DND-41 (cell line): Measurements from ENCODE around the gene PLEKHM3.

Experiments used
- ATAC-seq: fragments of 200-7000 bp; cut with Tn5 transposase; 3 replicates; pipeline ENCODE4 v1.9.1; 2021; ENCODE audit warnings: low read depth; ENCODE audit not compliant: insufficient read depth
- DNase-seq: peaks from one replicate; pipeline ENCODE4 v3.0.0-alpha.2; 2020
- H2AFZ ChIP-seq: 2 replicates; pipeline ENCODE4 v1.6.0; 2012; ENCODE audit warnings: low read depth, low read length
- H3K27ac ChIP-seq: 2 replicates; pipeline ENCODE4 v1.5.1; 2012; ENCODE audit warnings: low read length, inconsistent platforms
- H3K27me3 ChIP-seq: fragments of 200-600 bp; sonication (generic); 2 replicates; pipeline ENCODE4 v1.6.0; 2012; ENCODE audit warnings: low read length, mild to moderate bottlenecking, inconsistent platforms; ENCODE audit not compliant: insufficient read depth, poor library complexity
- H3K36me3 ChIP-seq: 2 replicates; pipeline ENCODE4 v1.5.1; 2012; ENCODE audit warnings: low read length, inconsistent platforms; ENCODE audit not compliant: insufficient read depth
- H3K4me1 ChIP-seq: 2 replicates; pipeline ENCODE4 v1.5.1; 2012; ENCODE audit warnings: mild to moderate bottlenecking, low read length; ENCODE audit not compliant: insufficient read depth
- H3K4me2 ChIP-seq: 2 replicates; pipeline ENCODE4 v1.6.0; 2012; ENCODE audit warnings: mild to moderate bottlenecking, moderate library complexity, low read length, inconsistent platforms; ENCODE audit not compliant: insufficient read depth
- H3K4me3 ChIP-seq, 2 experiments: fragments of 200-600 bp in 1 of 2; shearing (Covaris generic) in 1 of 2; 2 replicates each; pipeline ENCODE4 v1.5.1; 2012 to 2016; ENCODE audit warnings: inconsistent platforms in 2 of 2, low read length in 2 of 2, mild to moderate bottlenecking in 2 of 2, low read depth in 1 of 2, moderate library complexity in 1 of 2
- H3K79me2 ChIP-seq: 2 replicates; pipeline ENCODE4 v1.6.0; 2012; ENCODE audit warnings: low read length, inconsistent platforms; ENCODE audit not compliant: insufficient read depth
- H3K9ac ChIP-seq: 2 replicates; pipeline ENCODE4 v1.6.0; 2012; ENCODE audit warnings: low read depth, mild to moderate bottlenecking, inconsistent platforms, low read length, moderate library complexity
- H3K9me3 ChIP-seq: 2 replicates; pipeline ENCODE4 v1.5.1; 2012; ENCODE audit warnings: low read length, moderate library complexity, mild to moderate bottlenecking, inconsistent platforms; ENCODE audit not compliant: insufficient read depth, severe bottlenecking
- H4K20me1 ChIP-seq: 2 replicates; pipeline ENCODE4 v1.6.0; 2012; ENCODE audit warnings: low read length; ENCODE audit not compliant: insufficient read depth
- CTCF ChIP-seq: IDR thresholded peaks from 2 replicates; pipeline ENCODE4 v1.5.1; 2012; ENCODE audit warnings: borderline replicate concordance, low read length, moderate library complexity, mild to moderate bottlenecking; ENCODE audit not compliant: poor library complexity, severe bottlenecking; ENCODE audit errors: extremely low read depth
- EZH2 ChIP-seq: IDR thresholded peaks from 3 replicates; pipeline ENCODE4 v1.6.1; 2012; ENCODE audit warnings: borderline replicate concordance, low read depth, mild to moderate bottlenecking, moderate library complexity, low read length, inconsistent platforms; ENCODE audit not compliant: severe bottlenecking

The PLEKHM3 gene

GRCh38 chr2:207868855-207869596, 156.3 kb downstream of the PLEKHM3 start:
- DNase-seq (no peak), ATAC-seq (no peak)
- H3K9me3 ChIP-seq: no peaks in the 10 kb centered on the region
- no peaks in the 10 kb centered on the region for H3K4me1 ChIP-seq
- no peak overlapping the region for H3K9ac ChIP-seq
- no peak overlapping the region for H3K4me2 ChIP-seq
- H2AFZ ChIP-seq: no peak overlapping the region
- no peaks in the 10 kb centered on the region for H3K79me2 ChIP-seq
- no peak for TF ChIP-seq EZH2
- TF ChIP-seq CTCF: no peak
- no peaks in the 10 kb centered on the region for H3K36me3 ChIP-seq
- no peaks in the 10 kb centered on the region for H4K20me1 ChIP-seq
- no peaks in the 10 kb centered on the region for H3K27me3 ChIP-seq
- no peak overlapping the region for H3K4me3 ChIP-seq
- no peak overlapping the region for H3K27ac ChIP-seq

- no peak for ATAC-seq
- Histone ChIP-seq H3K4me3 (no peak overlapping the region), H4K20me1 (no peaks in the 10 kb centered on the region), H3K9ac (no peak overlapping the region), H2AFZ (no peak overlapping the region), H3K27ac (no peak overlapping the region), H3K27me3 (no peaks in the 10 kb centered on the region), H3K4me2 (no peak overlapping the region), H3K79me2 (no peaks in the 10 kb centered on the region), H3K4me1 (no peaks in the 10 kb centered on the region), H3K9me3 (no peaks in the 10 kb centered on the region), H3K36me3 (no peaks in the 10 kb centered on the region)
- TF ChIP-seq CTCF (no peak), EZH2 (no peak)
- DNase-seq: no peak
Measured at GRCh38 chr2:207867905-207868304, 157.4 kb downstream of the PLEKHM3 start.

GRCh38 chr2:207867056-207867455, 158.3 kb downstream of the PLEKHM3 start:
- Histone ChIP-seq H3K36me3 (no peaks in the 10 kb centered on the region), H2AFZ (no peak overlapping the region), H3K4me3 (no peak overlapping the region), H3K9me3 (no peaks in the 10 kb centered on the region), H4K20me1 (no peaks in the 10 kb centered on the region), H3K9ac (no peak overlapping the region), H3K27ac (no peak overlapping the region), H3K4me2 (no peak overlapping the region), H3K79me2 (no peaks in the 10 kb centered on the region), H3K4me1 (no peaks in the 10 kb centered on the region), H3K27me3 (no peaks in the 10 kb centered on the region)
- TF ChIP-seq CTCF (no peak), EZH2 (no peak)
- ATAC-seq (no peak), DNase-seq (no peak)
